Activated CD8-positive, alpha-beta T cell treated with anti-CD3 and anti-CD28 coated beads, Interleukin-2, amount 10 ng/mL, durations not matched to agents 7 days and 5 days (primary cell): ENCODE data around the gene DLG2. TPM values are rescaled to one million over a fixed set of nuclear protein-coding genes. Genes with fewer than 3 reads are reported as not detected.

Source experiments
- ATAC-seq: fragments of 150-1000 bp; cut with Tn5 transposase; one replicate; pipeline ENCODE4 v1.10.0; 2021; ENCODE audit warnings: moderate library complexity
- CTCF ChIA-PET: fragments of 350-600 bp; sonication (Branson Sonifier 250); formaldehyde crosslinking; loops from one replicate; lab custom pipeline; 2021; ENCODE audit warnings: antibody characterized with exemption; lab: Charles Lee
- POLR2A ChIA-PET: fragments of 350-600 bp; sonication (Branson Sonifier 250); formaldehyde crosslinking; loops from one replicate; lab custom pipeline; 2021; ENCODE audit warnings: antibody characterized with exemption; lab: Charles Lee
- DNase-seq: peaks from one replicate; pipeline ENCODE4 v3.0.0-alpha.2; 2020
- H3K27ac Mint-ChIP-seq: one replicate; pipeline ENCODE4 v1.8.0; 2021; ENCODE audit warnings: mild to moderate bottlenecking, mixed read lengths
- H3K27me3 Mint-ChIP-seq: one replicate; pipeline ENCODE4 v1.8.0; 2021; ENCODE audit warnings: low read depth, mixed read lengths
- H3K36me3 Mint-ChIP-seq: one replicate; pipeline ENCODE4 v1.8.0; 2021; ENCODE audit warnings: low read depth, mixed read lengths
- H3K4me1 Mint-ChIP-seq: one replicate; pipeline ENCODE4 v1.8.0; 2021; ENCODE audit warnings: low read depth, mixed read lengths
- H3K4me3 Mint-ChIP-seq: one replicate; pipeline ENCODE4 v1.8.0; 2021; ENCODE audit warnings: mild to moderate bottlenecking, mixed read lengths
- H3K9me3 Mint-ChIP-seq: one replicate; pipeline ENCODE4 v1.8.0; 2022; ENCODE audit warnings: mixed read lengths; ENCODE audit not compliant: insufficient read depth
- total RNA-seq, 2 experiments: library from RNA; stranded (reverse); gene quantifications; one replicate each; pipeline ENCODE4 v1.2.3, GENCODE V29; 2021

DLG2 gene
- total RNA-seq, 2 experiments from 2014 or later, result 1.3 to 1.6 TPM

- Mint-ChIP-seq H3K9me3 (no peaks in the 10 kb centered on the region), H3K4me1 (no peaks in the 10 kb centered on the region), H3K4me3 (no peak overlapping the region), H3K27me3 (no peaks in the 10 kb centered on the region), H3K27ac (no peak overlapping the region), H3K36me3 (no peaks in the 10 kb centered on the region)
- DNase-seq, result no peak
- CTCF ChIA-PET, result no interaction called here
- ATAC-seq, result no peak
- POLR2A ChIA-PET, result no interaction called here
Measured at GRCh38 chr11:83528877-83529276, 2098.3 kb downstream of the DLG2 start.

- no peaks in the 10 kb centered on the region for H3K36me3 Mint-ChIP-seq
- DNase-seq (no peak), ATAC-seq (no peak)
- CTCF ChIA-PET, result no interaction called here
- H3K4me1 Mint-ChIP-seq, result no peaks in the 10 kb centered on the region
- H3K9me3 Mint-ChIP-seq, result no peaks in the 10 kb centered on the region
- no peaks in the 10 kb centered on the region for H3K27me3 Mint-ChIP-seq
- POLR2A ChIA-PET, result no interaction called here
- no peak overlapping the region for H3K27ac Mint-ChIP-seq
- H3K4me3 Mint-ChIP-seq, result no peak overlapping the region
Measured at GRCh38 chr11:83528225-83528624, 2098.9 kb downstream of the DLG2 start.

- ChIA-PET CTCF (interaction anchor here (0.6 kb wide), 1 partner anchor 25 kb away, joined by 4 read pairs; no protein-coding TSS in a partner anchor), POLR2A (no interaction called here)
- Mint-ChIP-seq H3K36me3 (no peaks in the 10 kb centered on the region), H3K9me3 (no peaks in the 10 kb centered on the region), H3K27me3 (no peaks in the 10 kb centered on the region), H3K27ac (no peak overlapping the region), H3K4me1 (no peaks in the 10 kb centered on the region), H3K4me3 (no peak overlapping the region)
- DNase-seq (no peak), ATAC-seq (no peak)
Measured at GRCh38 chr11:83523676-83524075, 2103.5 kb downstream of the DLG2 start.

- Mint-ChIP-seq H3K27me3 (no peaks in the 10 kb centered on the region), H3K27ac (no peak overlapping the region), H3K4me3 (no peak overlapping the region), H3K9me3 (no peaks in the 10 kb centered on the region), H3K4me1 (no peaks in the 10 kb centered on the region), H3K36me3 (no peaks in the 10 kb centered on the region)
- DNase-seq (no peak), ATAC-seq (no peak)
- CTCF ChIA-PET, result no interaction called here
- POLR2A ChIA-PET, result no interaction called here
Measured at GRCh38 chr11:83522911-83523310, 2104.2 kb downstream of the DLG2 start.

GRCh38 chr11:83521647-83522596, 2105.2 kb downstream of the DLG2 start:
- no peaks in the 10 kb centered on the region for H3K27me3 Mint-ChIP-seq
- ATAC-seq (no peak), DNase-seq (no peak)
- no peaks in the 10 kb centered on the region for H3K4me1 Mint-ChIP-seq
- no peaks in the 10 kb centered on the region for H3K36me3 Mint-ChIP-seq
- POLR2A ChIA-PET, result no interaction called here
- H3K27ac Mint-ChIP-seq, result no peak overlapping the region
- H3K9me3 Mint-ChIP-seq, result no peaks in the 10 kb centered on the region
- H3K4me3 Mint-ChIP-seq, result no peak overlapping the region
- CTCF ChIA-PET, result no interaction called here

- Mint-ChIP-seq H3K27me3 (no peaks in the 10 kb centered on the region), H3K4me3 (no peak overlapping the region), H3K36me3 (no peaks in the 10 kb centered on the region), H3K27ac (no peak overlapping the region), H3K4me1 (no peaks in the 10 kb centered on the region), H3K9me3 (no peaks in the 10 kb centered on the region)
- ATAC-seq (no peak), DNase-seq (no peak)
- ChIA-PET CTCF (no interaction called here), POLR2A (no interaction called here)
Measured at GRCh38 chr11:83520849-83521248, 2106.3 kb downstream of the DLG2 start.

GRCh38 chr11:83511646-83512045, 2115.5 kb downstream of the DLG2 start:
- ATAC-seq, result no peak
- CTCF ChIA-PET, result no interaction called here
- Mint-ChIP-seq H3K27ac (no peak overlapping the region), H3K36me3 (no peaks in the 10 kb centered on the region), H3K4me1 (no peaks in the 10 kb centered on the region), H3K27me3 (no peaks in the 10 kb centered on the region), H3K9me3 (no peaks in the 10 kb centered on the region), H3K4me3 (no peak overlapping the region)
- POLR2A ChIA-PET, result no interaction called here
- DNase-seq, result no peak

GRCh38 chr11:83510530-83511460, 2116.3 kb downstream of the DLG2 start:
- DNase-seq (no peak), ATAC-seq (no peak)
- ChIA-PET CTCF (no interaction called here), POLR2A (no interaction called here)
- no peak overlapping the region for H3K27ac Mint-ChIP-seq
- H3K4me1 Mint-ChIP-seq, result no peaks in the 10 kb centered on the region
- no peak overlapping the region for H3K4me3 Mint-ChIP-seq
- H3K9me3 Mint-ChIP-seq, result no peaks in the 10 kb centered on the region
- no peaks in the 10 kb centered on the region for H3K36me3 Mint-ChIP-seq
- no peaks in the 10 kb centered on the region for H3K27me3 Mint-ChIP-seq

GRCh38 chr11:83508804-83509203, 2118.3 kb downstream of the DLG2 start:
- POLR2A ChIA-PET, result no interaction called here
- H3K27ac Mint-ChIP-seq, result no peak overlapping the region
- H3K27me3 Mint-ChIP-seq, result no peaks in the 10 kb centered on the region
- CTCF ChIA-PET, result no interaction called here
- ATAC-seq, result no peak
- H3K4me1 Mint-ChIP-seq, result no peaks in the 10 kb centered on the region
- DNase-seq, result no peak
- no peaks in the 10 kb centered on the region for H3K9me3 Mint-ChIP-seq
- no peaks in the 10 kb centered on the region for H3K36me3 Mint-ChIP-seq
- H3K4me3 Mint-ChIP-seq, result no peak overlapping the region

- POLR2A ChIA-PET, result no interaction called here
- DNase-seq (no peak), ATAC-seq (no peak)
- Mint-ChIP-seq H3K4me1 (no peaks in the 10 kb centered on the region), H3K27ac (no peak overlapping the region), H3K4me3 (no peak overlapping the region), H3K9me3 (no peaks in the 10 kb centered on the region), H3K27me3 (no peaks in the 10 kb centered on the region), H3K36me3 (no peaks in the 10 kb centered on the region)
- CTCF ChIA-PET, result no interaction called here
Measured at GRCh38 chr11:83502041-83502440, 2125.1 kb downstream of the DLG2 start.

- POLR2A ChIA-PET, result no interaction called here
- Mint-ChIP-seq H3K4me3 (no peak overlapping the region), H3K27me3 (peaks cover 1% of the 10 kb centered on the region), H3K4me1 (no peaks in the 10 kb centered on the region), H3K9me3 (no peaks in the 10 kb centered on the region), H3K27ac (no peak overlapping the region), H3K36me3 (no peaks in the 10 kb centered on the region)
- DNase-seq, result no peak
- ATAC-seq, result no peak
- CTCF ChIA-PET, result no interaction called here
Measured at GRCh38 chr11:83493917-83494316, 2133.2 kb downstream of the DLG2 start.

GRCh38 chr11:83493034-83493433, 2134.1 kb downstream of the DLG2 start:
- H3K36me3 Mint-ChIP-seq, result no peaks in the 10 kb centered on the region
- no peak overlapping the region for H3K27ac Mint-ChIP-seq
- no peaks in the 10 kb centered on the region for H3K4me1 Mint-ChIP-seq
- no peak overlapping the region for H3K4me3 Mint-ChIP-seq
- H3K9me3 Mint-ChIP-seq, result no peaks in the 10 kb centered on the region
- ChIA-PET POLR2A (no interaction called here), CTCF (no interaction called here)
- H3K27me3 Mint-ChIP-seq, result peaks cover 1% of the 10 kb centered on the region
- ATAC-seq, result no peak
- DNase-seq, result no peak
